Right forelimb (tissue), 1 donor: ENCODE measurements around the gene IRF5.
"Not testable (repeated sequence)": the region's sequence is repeated elsewhere in the genome, so short reads cannot be mapped to it uniquely, and the experiment has no call there.

Source experiments
- DNase-seq: peaks from one replicate; pipeline ENCODE4 v3.0.0-alpha.2; 2018

The IRF5 gene

GRCh38 chr7:128968624-128969023, 30.9 kb downstream of the IRF5 start:
- DNase-seq: no peak

GRCh38 chr7:128974241-128974934, 36.7 kb downstream of the IRF5 start:
- no peak for DNase-seq

GRCh38 chr7:128982105-128982504, 44.4 kb downstream of the IRF5 start:
- no peak for DNase-seq

GRCh38 chr7:128985660-128986059, 47.9 kb downstream of the IRF5 start:
- no peak for DNase-seq

GRCh38 chr7:128986609-128987008, 48.9 kb downstream of the IRF5 start:
- no peak for DNase-seq

- DNase-seq: no peak
Observed at GRCh38 chr7:128988372-128988771, 50.6 kb downstream of the IRF5 start.

GRCh38 chr7:128989961-128990360, 52.2 kb downstream of the IRF5 start:
- no peak for DNase-seq

GRCh38 chr7:128993419-128993818, 55.7 kb downstream of the IRF5 start:
- DNase-seq: no peak

GRCh38 chr7:128994560-128994959, 56.8 kb downstream of the IRF5 start:
- DNase-seq: not testable (repeated sequence)

GRCh38 chr7:128997181-128997580, 59.5 kb downstream of the IRF5 start:
- no peak for DNase-seq
